GM12878 (cell line): Measurements from ENCODE around the gene SSBP3. TPM values are rescaled to one million over a fixed set of nuclear protein-coding genes. Genes with fewer than 3 reads are reported as not detected.

Experiments used
- ATAC-seq: fragments of 200-7000 bp; cut with Tn5 transposase; 3 replicates; pipeline ENCODE4 v1.9.1; 2020; ENCODE audit warnings: mild to moderate bottlenecking, moderate library complexity
- BruUV-seq: library from RNA; stranded (reverse); fragments of 400-500 nt; replicated peaks from 2 replicates; lab custom pipeline; 2021; lab: Mats Ljungman, UMichigan
- CTCF ChIA-PET: fragments of 300-600 bp; sonication (Branson Sonifier 250); formaldehyde crosslinking; extraction: SDS; loops from one replicate; lab custom pipeline; 2021; ENCODE audit warnings: inconsistent platforms; lab: Yijun Ruan, JAX
- POLR2A ChIA-PET: fragments of 350-600 bp; formaldehyde crosslinking; extraction: SDS; loops from one replicate; lab custom pipeline; 2021; ENCODE audit warnings: inconsistent platforms; lab: Charles Lee
- RAD21 ChIA-PET: fragments of 300-600 bp; sonication (Branson Sonifier 250); formaldehyde crosslinking; loops from one replicate; lab custom pipeline; 2023; ENCODE audit warnings: antibody characterized with exemption; ENCODE audit not compliant: unreplicated experiment; lab: Charles Lee
- SMC1A ChIA-PET: fragments of 300-600 bp; sonication (Branson Sonifier 250); formaldehyde crosslinking; loops from one replicate; lab custom pipeline; 2023; ENCODE audit not compliant: unreplicated experiment, uncharacterized antibody; lab: Charles Lee
- DNase-seq: peaks from one replicate; pipeline ENCODE4 v3.0.0-alpha.2; 2011; ENCODE audit warnings: low read depth, low spot score
- FAIRE-seq: peaks from 3 replicates; lab custom pipeline; 2011; peaks lifted over from hg19 to GRCh38; lab: Jason Lieb, UNC
- H2AFZ ChIP-seq: 2 replicates; pipeline ENCODE4 v1.6.0; 2011; ENCODE audit warnings: low read depth, low read length, control low read depth; ENCODE audit not compliant: control insufficient read depth
- H3K27ac ChIP-seq: 2 replicates; pipeline ENCODE4 v1.5.1; 2011; ENCODE audit warnings: control low read depth; ENCODE audit not compliant: control insufficient read depth, insufficient read depth
- H3K27me3 ChIP-seq, 2 experiments: replicated peaks in 1 of 2; 2 replicates each; pipeline versions ENCODE4 v1.6.0 to v1.6.1; 2011; ENCODE audit warnings: low read length in 1 of 2; ENCODE audit not compliant: control insufficient read depth in 2 of 2, insufficient read depth in 2 of 2
- H3K36me3 ChIP-seq, 2 experiments: 2 replicates each; pipeline ENCODE4 v1.5.1; 2011; ENCODE audit warnings: low read length in 1 of 2; ENCODE audit not compliant: control insufficient read depth in 2 of 2, insufficient read depth in 2 of 2
- H3K4me1 ChIP-seq: 2 replicates; pipeline ENCODE4 v1.6.1; 2011; ENCODE audit warnings: mild to moderate bottlenecking, low read length, moderate library complexity, mixed read lengths; ENCODE audit not compliant: control insufficient read depth, insufficient read depth
- H3K4me2 ChIP-seq: 2 replicates; pipeline ENCODE4 v1.6.0; 2011; ENCODE audit warnings: control low read depth; ENCODE audit not compliant: control insufficient read depth, insufficient read depth
- H3K4me3 ChIP-seq: fragments of 200-600 bp; sonication (generic); 2 replicates; pipeline ENCODE4 v1.5.1; 2016
- H3K79me2 ChIP-seq: 2 replicates; pipeline ENCODE4 v1.6.0; 2011; ENCODE audit warnings: low read length; ENCODE audit not compliant: control insufficient read depth, insufficient read depth
- H3K9ac ChIP-seq: 2 replicates; pipeline ENCODE4 v1.8.0; 2011; ENCODE audit warnings: low read length, control low read depth, mixed read lengths; ENCODE audit not compliant: control insufficient read depth, insufficient read depth
- H3K9me3 ChIP-seq: replicated peaks from 3 replicates; pipeline ENCODE4 v1.5.1; 2011; ENCODE audit warnings: mild to moderate bottlenecking, low read length; ENCODE audit not compliant: control insufficient read depth, insufficient read depth
- H4K20me1 ChIP-seq: 2 replicates; pipeline ENCODE4 v1.6.0; 2011; ENCODE audit not compliant: control insufficient read depth, insufficient read depth
- CBX5 ChIP-seq: sonication (generic); IDR thresholded peaks from 2 replicates; pipeline ENCODE4 v1.6.1; 2016; ENCODE audit warnings: low read depth, moderate library complexity, mild to moderate bottlenecking, inconsistent platforms
- CHD1 ChIP-seq: IDR thresholded peaks from 2 replicates; pipeline ENCODE4 v1.6.1; 2012; ENCODE audit warnings: low read depth, low read length, improper control_type of control experiment
- ESRRA ChIP-seq: IDR thresholded peaks from 2 replicates; pipeline ENCODE4 v1.6.1; 2012; ENCODE audit warnings: mild to moderate bottlenecking, low read length, improper control_type of control experiment
- FOXK2 ChIP-seq: fragments of 450-650 bp; IDR thresholded peaks from 2 replicates; pipeline ENCODE4 v1.6.1; 2017; ENCODE audit warnings: mild to moderate bottlenecking, moderate library complexity
- JUND ChIP-seq: IDR thresholded peaks from 2 replicates; pipeline ENCODE4 v1.6.1; 2012; ENCODE audit warnings: low read depth, mild to moderate bottlenecking, low read length, improper control_type of control experiment, moderate library complexity
- KLF5 ChIP-seq: fragments of 450-650 bp; IDR thresholded peaks from 2 replicates; pipeline ENCODE4 v1.6.1; 2014; ENCODE audit warnings: mild to moderate bottlenecking; ENCODE audit not compliant: partially characterized antibody
- RAD21 ChIP-seq: IDR thresholded peaks from 2 replicates; pipeline ENCODE4 v1.6.1; 2011; ENCODE audit warnings: mild to moderate bottlenecking, low read depth, low read length, moderate library complexity; ENCODE audit not compliant: insufficient read depth
- RB1 ChIP-seq: fragments of 450-650 bp; formaldehyde crosslinking; IDR thresholded peaks from 2 replicates; pipeline ENCODE4 v1.6.1; 2017; ENCODE audit warnings: mild to moderate bottlenecking, borderline replicate concordance
- ZNF24 ChIP-seq: fragments of 450-650 bp; IDR thresholded peaks from 2 replicates; pipeline ENCODE4 v1.6.1; 2017; ENCODE audit warnings: antibody characterized with exemption, mild to moderate bottlenecking
- ZNF622 ChIP-seq: fragments of 450-650 bp; IDR thresholded peaks from 2 replicates; pipeline ENCODE4 v1.6.1; 2017; ENCODE audit warnings: mild to moderate bottlenecking, inconsistent platforms
- WGBS: methylation state at CpG from one replicate; pipeline ENCODE4 v1.1.6; 2016; ENCODE audit warnings: low lambda C conversion rate; ENCODE audit not compliant: insufficient replicate concordance, insufficient coverage; ENCODE audit errors: missing lambda C conversion rate; 5-methylcytosine and 5-hydroxymethylcytosine counted together
- in situ Hi-C: fragments of 300-500 bp; cut with MboI; formaldehyde crosslinking; loops from 9 replicates; pipeline ENCODE4 v1.14.3; 2018; ENCODE audit warnings: mixed read lengths
- intact Hi-C: fragments of 100-400 bp; cut with micrococcal nuclease; formaldehyde crosslinking; loops from one replicate; pipeline ENCODE4 v1.14.2; 2022; ENCODE audit not compliant: unreplicated experiment
- polyA plus RNA-seq, 11 experiments: library from polyadenylated mRNA; depleted of rRNA in 4 of 11; unstranded in 6 of 11; stranded (reverse) in 5 of 11; fragments of >200 nt; fragmentation: Nextera tagmentation in 4 of 11; fragmentation: Illumina TruSeq in 1 of 11; extraction: Ambion mirVana in 4 of 11; extraction: Trizol in 1 of 11; gene quantifications; 1 replicate in 1 of 11; 2 replicates in 10 of 11; pipeline versions ENCODE4 v1.2.1 to v1.2.3, GENCODE V29; 2011 to 2016; ENCODE audit warnings: inconsistent platforms in 2 of 11, missing spikeins in 2 of 11, low read depth in 1 of 11
- total RNA-seq, 4 experiments: library from RNA; depleted of rRNA in 3 of 4; stranded (reverse); fragments of >200 nt in 3 of 4; fragmentation: Illumina TruSeq in 1 of 4; extraction: Trizol in 1 of 4; gene quantifications; 2 replicates each; pipeline versions ENCODE4 v1.2.1 to v1.2.3, GENCODE V29; 2013 to 2021
- TF ChIP-seq, protein P1 (sequence below): fragments of 450-650 bp; IDR thresholded peaks from 2 replicates; pipeline ENCODE4 v1.6.1; 2017; ENCODE audit warnings: mild to moderate bottlenecking, moderate library complexity
- TF ChIP-seq, protein P2 (sequence below): IDR thresholded peaks from 2 replicates; pipeline ENCODE4 v1.6.1; 2011; ENCODE audit warnings: borderline replicate concordance, low read depth, mild to moderate bottlenecking, moderate library complexity, mixed read lengths, low read length; ENCODE audit not compliant: insufficient read depth; ENCODE audit errors: extremely low read length

The SSBP3 gene
- total and polyA plus RNA-seq, 10 of the 15 experiments (the other 5 are each of a cell fraction or from before 2014, with no cell fraction given): 4.1 to 51.7 (median 17.1) TPM

DNA sequence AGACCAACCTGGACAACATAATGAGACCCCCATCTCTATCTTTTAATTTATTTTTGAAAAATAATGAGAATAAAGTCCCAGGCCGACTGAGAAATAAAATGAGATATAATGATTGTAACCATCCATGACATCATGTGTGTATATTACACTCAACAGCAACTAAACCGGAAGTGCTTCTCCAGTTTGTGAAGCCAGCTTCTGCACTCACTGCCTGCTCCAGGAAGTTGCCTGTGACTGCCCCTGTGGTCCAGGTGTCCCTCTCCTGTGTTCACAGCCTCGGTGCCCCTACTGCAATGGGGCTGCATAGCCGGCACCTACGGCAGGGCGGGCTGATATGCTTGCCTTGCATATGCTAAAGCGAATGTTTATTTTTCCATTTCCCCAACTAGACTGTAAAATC, 68.3 kb downstream of the SSBP3 start:
- Histone ChIP-seq H4K20me1 (no peaks in the 10 kb centered on the region), H3K9ac (no peak overlapping the region), H3K4me2 (no peak overlapping the region), H3K4me1 (no peaks in the 10 kb centered on the region), H3K36me3 (peaks cover 1 to 2% of the 10 kb centered on the region in 2 experiments; a peak in 3 of 4 replicates), H3K79me2 (no peaks in the 10 kb centered on the region), H3K27me3 (no peaks in the 10 kb centered on the region), H2AFZ (no peak overlapping the region), H3K27ac (no peak overlapping the region), H3K4me3 (no peak overlapping the region), H3K9me3 (no peaks in the 10 kb centered on the region)
- 93% methylated on average over 7 of the region's 7 CpGs for WGBS
- ChIA-PET POLR2A (no interaction called here), RAD21 (no interaction called here), CTCF (no interaction called here), SMC1A (no interaction called here)
- no peak for TF ChIP-seq FOXK2
- in situ Hi-C loops: no loop called here
- intact Hi-C loops: no loop called here
- DNase-seq: no peak
- BruUV-seq: TSS peak; percentile 26
- ATAC-seq: no peak
- no peak for FAIRE-seq

DNA sequence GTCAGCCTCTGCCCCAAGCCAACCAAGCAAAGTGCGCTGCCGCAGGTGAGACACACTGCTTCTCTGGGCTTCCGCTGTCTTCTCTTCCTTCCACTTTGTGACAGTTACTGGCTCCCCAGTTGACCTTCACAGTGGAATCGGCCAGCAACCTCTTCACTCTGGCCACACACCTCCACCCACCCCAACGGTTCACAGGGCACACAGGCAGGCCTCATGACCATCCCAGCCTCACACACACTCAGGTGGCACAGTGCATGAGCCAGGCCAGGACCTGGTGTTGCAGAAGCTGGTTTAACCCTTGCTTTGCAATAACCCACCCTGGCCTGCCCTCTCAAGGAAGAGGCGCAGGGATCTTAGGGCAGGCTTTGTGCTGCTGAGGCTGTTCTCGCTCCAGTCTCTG, 69.2 kb downstream of the SSBP3 start:
- ATAC-seq (no peak), DNase-seq (no peak), FAIRE-seq (no peak)
- Histone ChIP-seq H3K9me3 (no peaks in the 10 kb centered on the region), H3K36me3 (peaks cover 1 to 2% of the 10 kb centered on the region in 2 experiments; a peak in 3 of 4 replicates), H3K9ac (no peak overlapping the region), H3K4me3 (no peak overlapping the region), H3K4me2 (no peak overlapping the region), H3K27ac (no peak overlapping the region), H3K79me2 (no peaks in the 10 kb centered on the region), H3K4me1 (no peaks in the 10 kb centered on the region), H2AFZ (no peak overlapping the region), H3K27me3 (no peaks in the 10 kb centered on the region), H4K20me1 (no peaks in the 10 kb centered on the region)
- ChIA-PET POLR2A (no interaction called here), RAD21 (no interaction called here), CTCF (no interaction called here), SMC1A (no interaction called here)
- TF ChIP-seq CBX5: no peak
- no peak for TF ChIP-seq ESRRA
- no peak for TF ChIP-seq ZNF622
- TF ChIP-seq RB1: no peak
- TF ChIP-seq KLF5: no peak
- TF ChIP-seq RAD21: no peak
- TF ChIP-seq, protein P1, sequence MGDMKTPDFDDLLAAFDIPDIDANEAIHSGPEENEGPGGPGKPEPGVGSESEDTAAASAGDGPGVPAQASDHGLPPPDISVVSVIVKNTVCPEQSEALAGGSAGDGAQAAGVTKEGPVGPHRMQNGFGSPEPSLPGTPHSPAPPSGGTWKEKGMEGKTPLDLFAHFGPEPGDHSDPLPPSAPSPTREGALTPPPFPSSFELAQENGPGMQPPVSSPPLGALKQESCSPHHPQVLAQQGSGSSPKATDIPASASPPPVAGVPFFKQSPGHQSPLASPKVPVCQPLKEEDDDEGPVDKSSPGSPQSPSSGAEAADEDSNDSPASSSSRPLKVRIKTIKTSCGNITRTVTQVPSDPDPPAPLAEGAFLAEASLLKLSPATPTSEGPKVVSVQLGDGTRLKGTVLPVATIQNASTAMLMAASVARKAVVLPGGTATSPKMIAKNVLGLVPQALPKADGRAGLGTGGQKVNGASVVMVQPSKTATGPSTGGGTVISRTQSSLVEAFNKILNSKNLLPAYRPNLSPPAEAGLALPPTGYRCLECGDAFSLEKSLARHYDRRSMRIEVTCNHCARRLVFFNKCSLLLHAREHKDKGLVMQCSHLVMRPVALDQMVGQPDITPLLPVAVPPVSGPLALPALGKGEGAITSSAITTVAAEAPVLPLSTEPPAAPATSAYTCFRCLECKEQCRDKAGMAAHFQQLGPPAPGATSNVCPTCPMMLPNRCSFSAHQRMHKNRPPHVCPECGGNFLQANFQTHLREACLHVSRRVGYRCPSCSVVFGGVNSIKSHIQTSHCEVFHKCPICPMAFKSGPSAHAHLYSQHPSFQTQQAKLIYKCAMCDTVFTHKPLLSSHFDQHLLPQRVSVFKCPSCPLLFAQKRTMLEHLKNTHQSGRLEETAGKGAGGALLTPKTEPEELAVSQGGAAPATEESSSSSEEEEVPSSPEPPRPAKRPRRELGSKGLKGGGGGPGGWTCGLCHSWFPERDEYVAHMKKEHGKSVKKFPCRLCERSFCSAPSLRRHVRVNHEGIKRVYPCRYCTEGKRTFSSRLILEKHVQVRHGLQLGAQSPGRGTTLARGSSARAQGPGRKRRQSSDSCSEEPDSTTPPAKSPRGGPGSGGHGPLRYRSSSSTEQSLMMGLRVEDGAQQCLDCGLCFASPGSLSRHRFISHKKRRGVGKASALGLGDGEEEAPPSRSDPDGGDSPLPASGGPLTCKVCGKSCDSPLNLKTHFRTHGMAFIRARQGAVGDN: no peak
- TF ChIP-seq FOXK2: no peak
- no peak for TF ChIP-seq JUND
- no peak for TF ChIP-seq CHD1
- TF ChIP-seq ZNF24: no peak
- TF ChIP-seq, protein P2, sequence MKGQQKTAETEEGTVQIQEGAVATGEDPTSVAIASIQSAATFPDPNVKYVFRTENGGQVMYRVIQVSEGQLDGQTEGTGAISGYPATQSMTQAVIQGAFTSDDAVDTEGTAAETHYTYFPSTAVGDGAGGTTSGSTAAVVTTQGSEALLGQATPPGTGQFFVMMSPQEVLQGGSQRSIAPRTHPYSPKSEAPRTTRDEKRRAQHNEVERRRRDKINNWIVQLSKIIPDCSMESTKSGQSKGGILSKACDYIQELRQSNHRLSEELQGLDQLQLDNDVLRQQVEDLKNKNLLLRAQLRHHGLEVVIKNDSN: no peak
- in situ Hi-C loops: no loop called here
- WGBS: 96% methylated on average over 5 of the region's 7 CpGs
- intact Hi-C loops: no loop called here
- BruUV-seq: no TSS peak
